SH-SY5Y (cell line): ENCODE results near the gene SPACA6.

ENCODE experiments used
- GATA2 ChIP-seq: IDR thresholded peaks from 2 replicates; pipeline ENCODE4 v1.6.1; 2011; ENCODE audit warnings: mild to moderate bottlenecking, low read depth, low read length
- GATA3 ChIP-seq: IDR thresholded peaks from 2 replicates; pipeline ENCODE4 v1.6.1; 2011; ENCODE audit warnings: low read depth, mild to moderate bottlenecking, low read length, moderate library complexity

DNA sequence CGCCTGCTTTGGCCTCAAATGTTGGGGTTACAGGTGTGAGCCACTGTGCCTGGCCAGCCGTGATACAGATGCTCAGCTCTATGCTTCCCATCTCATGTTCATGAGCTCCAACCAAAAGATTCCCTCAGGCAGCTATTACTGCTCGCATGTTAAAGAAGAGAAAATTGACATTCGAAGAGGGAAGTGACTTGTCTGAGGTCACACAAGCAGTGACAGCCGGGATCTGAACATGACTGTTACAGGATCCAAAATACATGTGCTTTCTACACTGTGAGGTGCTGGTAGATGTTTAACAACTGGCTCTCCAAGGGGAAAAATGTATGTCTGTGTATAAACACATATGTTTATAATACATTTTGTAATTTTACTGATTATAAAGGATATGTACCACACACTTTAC, 47.2 kb downstream of the SPACA6 start:
- no peak for TF ChIP-seq GATA2
- no peak for TF ChIP-seq GATA3
